ENCODE results near the gene TMEM161A.
A peak's percentile ranks its signal among the peaks of the same experiment; 100 is the strongest.

The TMEM161A gene

DNA sequence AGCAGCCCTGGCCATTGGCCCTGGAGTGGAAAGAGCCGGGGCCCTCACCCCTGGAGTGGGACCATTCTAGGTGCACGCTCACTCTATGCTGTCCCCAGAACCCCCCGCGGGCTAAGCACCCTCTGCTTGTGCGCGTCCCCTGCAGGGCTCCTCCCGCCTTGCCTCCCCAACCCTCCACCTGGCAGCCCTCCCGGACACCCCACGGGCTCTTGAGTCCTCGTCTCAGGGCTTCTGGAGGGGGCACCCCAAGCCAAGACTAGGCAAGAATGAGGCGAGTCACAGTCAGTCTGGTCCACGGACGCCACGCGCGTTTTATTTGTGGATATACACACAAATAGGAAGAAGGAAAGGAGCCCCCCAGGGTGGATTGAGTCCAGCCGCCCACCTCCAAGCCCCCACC is 7.0 kb upstream of the TMEM161A start:
- H3K4ac ChIP-seq (ENCODE audit: low read length) = no peak overlapping the region
- H3K4me3 ChIP-seq (ENCODE audit: low read length in 2 of 2) = peak overlapping the region in 1 of 2 donors; percentile 28
- no peak overlapping the region for H2BK5ac ChIP-seq (ENCODE audit: low read length)
- H3K36me3 ChIP-seq (replicated peaks in 1 of 2; ENCODE audit: control insufficient read depth in 2 of 2, insufficient read depth in 2 of 2, low read length in 2 of 2) = peaks cover 0 to 8% of the 10 kb centered on the region in 2 donors
- no peak overlapping the region for H4K91ac ChIP-seq (ENCODE audit: low read depth, low read length, poor library complexity)
- H2BK12ac ChIP-seq (ENCODE audit: low read length) = no peak overlapping the region
- no peak overlapping the region for H4K8ac ChIP-seq (ENCODE audit: low read depth, low read length)
- H2BK15ac ChIP-seq (ENCODE audit: low read length) = peak overlapping the region; percentile 10
- no peak overlapping the region for H3K27ac ChIP-seq (replicated peaks; ENCODE audit: low read length)
- WGBS, 2 donors (ENCODE audit: extremely low coverage in 2 of 2, insufficient read length in 2 of 2, insufficient replicate concordance in 1 of 2) = no CpG with 5 or more reads among the region's 17 CpGs
- no peak for DNase-seq (ENCODE audit: low spot score)
- no peak overlapping the region for H3K14ac ChIP-seq (ENCODE audit: low read length)
- H2AFZ ChIP-seq (ENCODE audit: low read length) = no peak overlapping the region
- peak overlapping the region; percentile 17 for H3K18ac ChIP-seq (ENCODE audit: low read length)
- H3K4me1 ChIP-seq (ENCODE audit: control insufficient read depth in 2 of 2, insufficient read depth in 1 of 2, low read depth in 1 of 2, low read length in 2 of 2) = no peaks in the 10 kb centered on the region
- peak overlapping the region; percentile 14 for H3K4me2 ChIP-seq (ENCODE audit: insufficient read depth, low read length, poor library complexity, severe bottlenecking)
- H3K27me3 ChIP-seq (ENCODE audit: control insufficient read depth in 3 of 3, insufficient read depth in 3 of 3, low read depth in 1 of 3, low read length in 3 of 3) = peaks cover 0 to 2% (median 0%) of the 10 kb centered on the region in 3 experiments
- no peaks in the 10 kb centered on the region for H3K9me3 ChIP-seq (replicated peaks in 1 of 2; ENCODE audit: control insufficient read depth in 2 of 2, insufficient read depth in 1 of 2, low read depth in 1 of 2, low read length in 2 of 2)
- H2BK120ac ChIP-seq (ENCODE audit: low read depth, low read length) = no peak overlapping the region
- no peaks in the 10 kb centered on the region for H3K79me1 ChIP-seq (ENCODE audit: low read depth, low read length)
- peak overlapping the region; percentile 89 for H3K23ac ChIP-seq (ENCODE audit: low read depth, low read length, poor library complexity)
- peak overlapping the region; percentile 92 for H2AK5ac ChIP-seq (ENCODE audit: low read depth, low read length)
- H3K9ac ChIP-seq (ENCODE audit: low read depth, low read length, poor library complexity) = no peak overlapping the region

DNA sequence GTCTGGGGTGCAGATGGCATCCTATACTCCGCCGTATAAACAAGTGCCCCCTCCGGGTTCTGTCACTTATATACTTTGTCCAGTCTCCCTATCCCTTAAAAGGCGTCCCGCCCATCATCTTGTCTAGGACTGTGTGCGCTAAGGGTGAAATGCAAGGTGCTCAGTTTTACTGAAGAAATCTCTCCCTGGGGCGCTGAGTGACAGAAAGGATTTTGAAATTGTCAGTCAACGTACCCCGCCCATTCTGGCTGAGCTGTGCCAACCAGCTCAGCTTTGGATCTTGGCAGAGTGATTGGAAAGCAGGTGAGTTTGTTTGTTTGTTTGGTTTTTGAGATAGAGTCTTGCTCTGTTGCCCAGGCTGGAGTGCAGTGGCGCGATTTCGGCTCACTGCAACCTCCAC is 4.1 kb upstream of the TMEM161A start:
- Histone ChIP-seq H2BK5ac (ENCODE audit: low read length) (no peak overlapping the region), H2BK12ac (ENCODE audit: low read length) (no peak overlapping the region), H3K4me1 (ENCODE audit: control insufficient read depth in 2 of 2, insufficient read depth in 1 of 2, low read depth in 1 of 2, low read length in 2 of 2) (peaks cover 4% of the 10 kb centered on the region in 2 donors), H3K4ac (ENCODE audit: low read length) (no peak overlapping the region), H4K8ac (ENCODE audit: low read depth, low read length) (no peak overlapping the region), H2AFZ (ENCODE audit: low read length) (no peak overlapping the region), H3K27me3 (ENCODE audit: control insufficient read depth in 3 of 3, insufficient read depth in 3 of 3, low read depth in 1 of 3, low read length in 3 of 3) (peaks cover 0 to 4% (median 0%) of the 10 kb centered on the region in 3 experiments), H3K36me3 (replicated peaks in 1 of 2; ENCODE audit: control insufficient read depth in 2 of 2, insufficient read depth in 2 of 2, low read length in 2 of 2) (peaks cover 0 to 4% of the 10 kb centered on the region in 2 donors), H3K79me1 (ENCODE audit: low read depth, low read length) (no peaks in the 10 kb centered on the region), H2AK5ac (ENCODE audit: low read depth, low read length) (no peak overlapping the region), H3K23ac (ENCODE audit: low read depth, low read length, poor library complexity) (no peak overlapping the region), H4K91ac (ENCODE audit: low read depth, low read length, poor library complexity) (no peak overlapping the region), H3K18ac (ENCODE audit: low read length) (no peak overlapping the region), H3K27ac (replicated peaks; ENCODE audit: low read length) (no peak overlapping the region), H2BK120ac (ENCODE audit: low read depth, low read length) (no peak overlapping the region), H3K9me3 (replicated peaks in 1 of 2; ENCODE audit: control insufficient read depth in 2 of 2, insufficient read depth in 1 of 2, low read depth in 1 of 2, low read length in 2 of 2) (peaks cover 0 to 4% of the 10 kb centered on the region in 2 donors), H2BK15ac (ENCODE audit: low read length) (no peak overlapping the region), H3K4me2 (ENCODE audit: insufficient read depth, low read length, poor library complexity, severe bottlenecking) (no peak overlapping the region), H3K4me3 (ENCODE audit: low read length in 2 of 2) (no peak overlapping the region), H3K14ac (ENCODE audit: low read length) (no peak overlapping the region), H3K9ac (ENCODE audit: low read depth, low read length, poor library complexity) (no peak overlapping the region)
- DNase-seq (ENCODE audit: low spot score) = no peak
- no CpG with 5 or more reads among the region's 12 CpGs for WGBS, 2 donors (ENCODE audit: extremely low coverage in 2 of 2, insufficient read length in 2 of 2, insufficient replicate concordance in 1 of 2)

DNA sequence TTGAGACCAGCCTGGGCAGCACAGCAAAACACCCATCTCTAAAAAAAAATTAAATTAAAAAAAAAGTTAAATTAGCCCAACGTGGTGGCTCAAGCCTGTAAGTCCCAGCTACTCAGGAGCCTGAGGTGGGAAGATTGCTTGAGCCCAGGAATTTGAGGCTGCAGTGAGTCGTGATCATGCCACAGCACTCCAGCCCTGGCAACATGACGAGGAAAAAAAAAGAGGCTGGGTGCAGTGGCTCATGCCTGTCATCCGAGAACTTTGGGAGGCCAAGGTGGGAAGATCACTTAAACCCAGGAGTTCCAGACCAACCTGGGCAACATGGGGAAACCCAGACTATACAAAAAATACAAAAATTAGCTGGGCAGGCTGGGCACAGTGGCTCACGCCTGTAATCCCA is 2.2 kb upstream of the TMEM161A start:
- H3K4me1 ChIP-seq (ENCODE audit: control insufficient read depth in 2 of 2, insufficient read depth in 1 of 2, low read depth in 1 of 2, low read length in 2 of 2) = peaks cover 5% of the 10 kb centered on the region in 2 donors
- H3K4me2 ChIP-seq (ENCODE audit: insufficient read depth, low read length, poor library complexity, severe bottlenecking) = no peak overlapping the region
- no peak overlapping the region for H3K9ac ChIP-seq (ENCODE audit: low read depth, low read length, poor library complexity)
- no peak overlapping the region for H3K14ac ChIP-seq (ENCODE audit: low read length)
- peaks cover 0 to 4% (median 0%) of the 10 kb centered on the region in 3 experiments for H3K27me3 ChIP-seq (ENCODE audit: control insufficient read depth in 3 of 3, insufficient read depth in 3 of 3, low read depth in 1 of 3, low read length in 3 of 3)
- H3K27ac ChIP-seq (replicated peaks; ENCODE audit: low read length) = no peak overlapping the region
- no peak overlapping the region for H3K18ac ChIP-seq (ENCODE audit: low read length)
- H2BK120ac ChIP-seq (ENCODE audit: low read depth, low read length) = no peak overlapping the region
- H2AK5ac ChIP-seq (ENCODE audit: low read depth, low read length) = no peak overlapping the region
- no peak overlapping the region for H2BK15ac ChIP-seq (ENCODE audit: low read length)
- no peak overlapping the region for H3K4me3 ChIP-seq (ENCODE audit: low read length in 2 of 2)
- H2AFZ ChIP-seq (ENCODE audit: low read length) = no peak overlapping the region
- H3K79me1 ChIP-seq (ENCODE audit: low read depth, low read length) = no peaks in the 10 kb centered on the region
- WGBS, 2 donors (ENCODE audit: extremely low coverage in 2 of 2, insufficient read length in 2 of 2, insufficient replicate concordance in 1 of 2) = no CpG with 5 or more reads among the region's 5 CpGs
- no peak overlapping the region for H3K4ac ChIP-seq (ENCODE audit: low read length)
- H4K8ac ChIP-seq (ENCODE audit: low read depth, low read length) = no peak overlapping the region
- no peaks in the 10 kb centered on the region for H3K36me3 ChIP-seq (replicated peaks in 1 of 2; ENCODE audit: control insufficient read depth in 2 of 2, insufficient read depth in 2 of 2, low read length in 2 of 2)
- no peak for DNase-seq (ENCODE audit: low spot score)
- H3K23ac ChIP-seq (ENCODE audit: low read depth, low read length, poor library complexity) = no peak overlapping the region
- no peak overlapping the region for H2BK12ac ChIP-seq (ENCODE audit: low read length)
- peaks cover 0 to 4% of the 10 kb centered on the region in 2 donors for H3K9me3 ChIP-seq (replicated peaks in 1 of 2; ENCODE audit: control insufficient read depth in 2 of 2, insufficient read depth in 1 of 2, low read depth in 1 of 2, low read length in 2 of 2)
- H2BK5ac ChIP-seq (ENCODE audit: low read length) = no peak overlapping the region
- H4K91ac ChIP-seq (ENCODE audit: low read depth, low read length, poor library complexity) = no peak overlapping the region

DNA sequence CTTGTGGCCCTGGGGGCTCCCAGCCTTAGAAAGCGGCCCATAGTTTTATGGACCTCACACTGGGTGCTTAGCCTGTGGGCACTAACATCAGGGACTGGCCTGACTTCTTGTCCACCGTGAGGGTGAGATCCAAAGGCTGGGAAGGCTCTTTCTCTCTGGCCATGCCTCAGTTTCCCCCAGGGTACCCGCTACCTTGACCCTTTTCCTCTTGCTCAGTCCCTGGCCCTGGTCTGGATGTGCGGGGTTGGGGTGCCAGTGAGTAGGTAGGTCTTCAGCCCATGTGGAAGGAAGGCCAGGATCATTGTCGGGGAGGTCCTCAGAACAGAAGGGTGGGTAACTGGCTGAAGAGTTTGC is 1.6 kb upstream of the TMEM161A start:
- no peak overlapping the region for H2BK12ac ChIP-seq (ENCODE audit: low read length)
- H2BK15ac ChIP-seq (ENCODE audit: low read length) = no peak overlapping the region
- no peak overlapping the region for H2BK120ac ChIP-seq (ENCODE audit: low read depth, low read length)
- peaks cover 0 to 4% of the 10 kb centered on the region in 2 donors for H3K9me3 ChIP-seq (replicated peaks in 1 of 2; ENCODE audit: control insufficient read depth in 2 of 2, insufficient read depth in 1 of 2, low read depth in 1 of 2, low read length in 2 of 2)
- H2BK5ac ChIP-seq (ENCODE audit: low read length) = no peak overlapping the region
- H3K4me3 ChIP-seq (ENCODE audit: low read length in 2 of 2) = peak overlapping the region in 1 of 2 donors; percentile 57
- no peak overlapping the region for H3K4ac ChIP-seq (ENCODE audit: low read length)
- H3K79me1 ChIP-seq (ENCODE audit: low read depth, low read length) = no peaks in the 10 kb centered on the region
- H3K4me2 ChIP-seq (ENCODE audit: insufficient read depth, low read length, poor library complexity, severe bottlenecking) = no peak overlapping the region
- no peak overlapping the region for H2AFZ ChIP-seq (ENCODE audit: low read length)
- H3K23ac ChIP-seq (ENCODE audit: low read depth, low read length, poor library complexity) = no peak overlapping the region
- WGBS, 2 donors (ENCODE audit: extremely low coverage in 2 of 2, insufficient read length in 2 of 2, insufficient replicate concordance in 1 of 2) = no CpG with 5 or more reads among the region's 5 CpGs
- H3K27me3 ChIP-seq (ENCODE audit: control insufficient read depth in 3 of 3, insufficient read depth in 3 of 3, low read depth in 1 of 3, low read length in 3 of 3) = peaks cover 0 to 4% (median 0%) of the 10 kb centered on the region in 3 experiments
- H3K14ac ChIP-seq (ENCODE audit: low read length) = no peak overlapping the region
- H3K36me3 ChIP-seq (replicated peaks in 1 of 2; ENCODE audit: control insufficient read depth in 2 of 2, insufficient read depth in 2 of 2, low read length in 2 of 2) = no peaks in the 10 kb centered on the region
- H4K91ac ChIP-seq (ENCODE audit: low read depth, low read length, poor library complexity) = no peak overlapping the region
- H4K8ac ChIP-seq (ENCODE audit: low read depth, low read length) = no peak overlapping the region
- DNase-seq (ENCODE audit: low spot score) = no peak
- H2AK5ac ChIP-seq (ENCODE audit: low read depth, low read length) = peak overlapping the region; percentile 73
- peaks cover 5 to 6% of the 10 kb centered on the region in 2 donors for H3K4me1 ChIP-seq (ENCODE audit: control insufficient read depth in 2 of 2, insufficient read depth in 1 of 2, low read depth in 1 of 2, low read length in 2 of 2)
- H3K27ac ChIP-seq (replicated peaks; ENCODE audit: low read length) = no peak overlapping the region
- no peak overlapping the region for H3K9ac ChIP-seq (ENCODE audit: low read depth, low read length, poor library complexity)
- H3K18ac ChIP-seq (ENCODE audit: low read length) = no peak overlapping the region

All from neuronal stem cell (in vitro differentiated cells).